8988T (cell line): Measurements from ENCODE around the gene KIRREL3.

Source experiments
- DNase-seq: peaks from one replicate; pipeline ENCODE4 v3.0.0; 2011

The KIRREL3 gene

DNA sequence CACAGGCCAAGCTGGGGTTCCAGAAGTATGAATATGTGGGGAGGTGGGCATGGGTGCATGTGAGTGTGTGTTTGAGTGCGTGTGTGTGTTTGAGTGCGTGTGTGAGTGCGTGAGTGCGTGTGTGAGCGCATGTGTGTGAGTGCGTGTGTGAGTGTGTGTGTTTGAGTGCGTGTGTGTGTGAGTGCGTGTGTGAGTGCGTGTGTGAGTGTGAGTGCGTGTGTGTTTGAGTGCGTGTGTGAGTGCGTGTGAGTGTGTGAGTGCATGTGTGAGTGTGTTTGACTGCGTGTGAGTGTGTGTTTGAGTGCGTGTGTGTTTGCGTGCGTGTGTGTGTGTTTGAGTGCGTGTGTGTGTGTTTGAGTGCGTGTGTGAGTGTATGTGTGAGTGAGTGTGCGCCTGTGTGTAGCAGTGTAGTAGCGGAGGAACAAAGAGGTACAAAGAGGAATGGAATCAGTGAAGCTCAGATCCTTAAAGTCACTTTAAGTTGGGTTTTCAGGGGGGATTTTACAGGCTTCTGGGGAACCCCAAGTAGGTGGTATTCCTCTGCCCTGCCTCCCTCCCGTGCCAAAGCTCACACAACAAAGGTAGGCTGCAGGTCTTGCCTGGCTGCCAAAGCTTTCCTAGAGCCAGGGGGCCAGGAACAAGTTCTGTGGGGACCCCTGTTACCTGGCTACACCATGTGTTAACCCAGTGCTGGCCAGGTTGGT is 137.1 kb downstream of the KIRREL3 start:
- no peak for DNase-seq

DNA sequence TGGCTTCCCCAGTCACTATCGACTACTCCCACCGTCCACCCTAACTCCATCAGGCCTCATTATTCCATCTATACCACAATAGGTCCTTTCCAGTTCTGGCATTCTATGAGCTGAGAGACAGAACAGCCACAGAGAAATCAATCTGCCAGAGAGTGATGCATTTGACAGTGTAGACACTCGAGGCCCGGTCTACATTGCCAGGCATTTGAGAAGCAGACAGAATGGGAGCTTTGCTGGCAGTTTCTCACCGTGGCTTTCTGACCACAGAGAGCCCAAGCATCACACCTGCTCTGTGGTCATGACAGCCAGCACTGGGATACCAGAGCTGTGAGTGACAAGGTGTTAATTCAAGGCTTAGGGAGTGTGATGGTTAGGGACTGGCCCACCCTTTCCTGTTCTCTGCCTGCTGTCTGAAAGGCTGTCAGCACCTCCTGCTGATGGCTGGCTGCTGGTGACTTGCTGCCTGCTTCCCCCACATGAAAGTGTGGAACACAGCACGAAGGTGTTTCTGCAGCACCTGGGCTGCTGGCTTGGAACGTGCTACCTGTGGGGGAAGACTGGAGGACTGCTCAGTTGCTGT is 137.8 kb downstream of the KIRREL3 start:
- DNase-seq, result no peak

- DNase-seq, result no peak
These were observed 138.6 kb downstream of the KIRREL3 start for GRCh38 chr11:126861796-126862459.

DNA sequence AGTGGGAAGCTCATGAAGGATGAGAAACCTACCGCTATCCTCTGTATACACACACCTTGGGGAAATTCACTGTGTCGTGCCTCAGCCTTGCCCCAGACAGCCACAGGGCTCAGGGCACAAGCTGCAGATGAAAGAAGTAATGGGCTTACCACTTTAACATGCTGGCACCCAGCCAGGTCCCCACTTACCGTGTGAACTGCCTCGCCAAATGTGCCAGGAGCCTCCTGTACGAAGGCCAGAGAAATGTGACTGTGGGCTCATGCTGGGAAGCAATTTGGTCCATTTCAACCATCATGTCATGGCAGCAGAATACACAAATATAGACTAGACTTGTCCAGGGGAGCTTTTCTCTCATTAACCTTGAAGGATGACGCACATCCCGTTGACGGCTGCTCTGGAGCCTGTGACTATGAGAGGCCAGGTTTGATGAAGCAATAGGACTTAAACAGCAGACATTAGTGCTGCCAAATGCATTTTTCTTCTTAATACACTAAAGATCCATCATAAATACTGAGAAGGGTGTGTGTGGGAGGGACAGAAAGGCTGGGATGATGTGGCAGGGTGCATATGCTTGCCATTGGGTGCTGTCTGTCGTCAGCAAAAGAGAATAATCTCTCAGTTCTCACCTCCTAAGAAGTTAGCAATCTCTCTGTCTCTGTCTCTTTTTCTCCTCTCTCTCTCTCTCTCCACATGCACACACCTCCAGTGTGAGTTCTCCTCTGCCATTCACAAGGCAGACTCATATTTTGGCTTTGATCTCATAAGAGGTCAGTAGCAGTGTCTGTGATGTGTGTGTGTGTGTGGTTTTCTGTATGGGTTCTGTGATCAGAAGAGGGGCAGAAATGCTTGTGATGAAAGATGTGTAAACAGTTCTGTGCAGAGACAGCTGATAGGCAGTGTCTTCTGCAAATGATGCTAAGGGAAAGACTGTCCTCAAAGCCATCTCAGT is 142.4 kb downstream of the KIRREL3 start:
- no peak for DNase-seq

DNA sequence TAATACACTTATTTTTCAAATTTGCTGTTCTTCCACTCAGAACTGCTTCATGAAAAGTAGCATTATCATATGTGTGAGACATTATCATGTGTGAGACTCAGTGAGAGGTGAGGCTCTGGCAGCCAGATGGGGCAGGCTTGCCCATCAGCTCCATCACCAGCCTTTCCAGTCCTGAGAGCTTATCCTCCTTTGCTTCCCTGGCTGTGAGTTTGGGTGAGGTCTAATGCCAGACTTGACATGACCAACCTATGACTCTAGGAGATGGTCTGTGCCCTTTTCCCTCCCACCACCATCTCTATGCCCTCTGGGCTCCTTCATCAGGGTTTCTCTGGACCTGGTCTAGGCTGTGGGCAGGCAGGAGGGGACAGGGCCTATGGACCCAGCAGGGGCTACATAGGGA is 145.0 kb downstream of the KIRREL3 start:
- no peak for DNase-seq

DNA sequence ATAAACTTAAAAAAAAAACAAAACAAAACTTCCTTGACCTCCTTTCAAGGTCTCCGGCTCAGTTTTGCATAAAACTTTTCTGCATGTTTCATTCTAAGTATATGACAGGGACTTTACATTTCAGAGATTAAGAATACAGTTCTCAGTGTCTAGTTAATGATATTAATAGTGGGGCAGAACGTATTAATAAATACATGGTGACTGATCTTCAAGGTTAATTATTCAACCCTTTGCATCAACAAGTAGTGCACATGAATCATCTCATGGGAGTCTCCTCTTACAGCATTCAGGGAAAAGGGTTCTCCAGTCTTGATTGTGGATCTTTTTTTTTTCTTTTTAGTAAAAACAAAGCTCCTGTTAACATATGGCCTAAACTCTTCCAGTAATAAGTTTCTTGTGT is 146.8 kb downstream of the KIRREL3 start:
- no peak for DNase-seq

GRCh38 chr11:126844789-126845188 is 155.8 kb downstream of the KIRREL3 start:
- no peak for DNase-seq

DNA sequence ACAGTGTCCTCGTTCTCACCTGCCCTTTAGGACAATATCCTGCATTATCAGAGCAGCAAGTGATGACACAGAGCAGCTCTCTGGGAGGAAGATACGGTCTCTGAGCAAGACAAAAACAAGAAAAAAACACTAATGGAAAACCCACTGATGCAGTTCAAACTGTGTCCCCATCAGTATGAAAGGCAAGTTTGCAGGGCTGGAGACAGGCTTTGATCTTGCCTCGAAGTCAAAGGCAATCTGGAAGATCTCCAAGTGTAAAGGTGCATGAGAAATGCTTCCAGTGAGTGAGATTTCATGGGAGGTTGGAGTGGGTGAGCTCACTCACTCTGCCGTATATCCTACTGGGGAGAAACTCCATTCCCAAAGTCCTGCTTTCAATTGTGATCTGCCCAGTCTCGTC is 157.5 kb downstream of the KIRREL3 start:
- no peak for DNase-seq

- no peak for DNase-seq
These were observed 158.6 kb downstream of the KIRREL3 start for GRCh38 chr11:126841999-126842398.

- no peak for DNase-seq
These were observed 159.6 kb downstream of the KIRREL3 start for GRCh38 chr11:126840975-126841374.

GRCh38 chr11:126840201-126840886 is 160.2 kb downstream of the KIRREL3 start:
- DNase-seq, result no peak

GRCh38 chr11:126839496-126839895 is 161.1 kb downstream of the KIRREL3 start:
- DNase-seq, result no peak

GRCh38 chr11:126838779-126839178 is 161.8 kb downstream of the KIRREL3 start:
- DNase-seq, result no peak

DNA sequence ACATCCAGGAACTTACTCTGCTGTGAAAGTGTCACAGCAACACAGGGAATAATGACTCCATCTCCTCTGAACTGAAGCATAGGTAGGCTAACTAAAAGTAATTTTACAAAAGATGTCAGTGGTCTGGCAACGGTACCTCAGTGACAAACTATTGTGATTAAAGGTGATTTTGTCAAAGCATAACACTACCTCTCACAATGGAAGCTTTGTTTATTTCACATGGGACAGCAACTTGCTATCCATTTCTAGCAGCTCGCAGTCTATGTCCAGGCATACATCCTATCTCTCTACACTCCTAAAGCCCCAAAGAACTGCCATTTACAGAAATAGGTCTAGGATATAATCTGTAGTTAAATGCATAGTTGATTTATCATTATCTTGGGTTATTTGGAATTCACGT is 163.0 kb downstream of the KIRREL3 start:
- DNase-seq, result no peak

GRCh38 chr11:126834573-126834972 is 166.0 kb downstream of the KIRREL3 start:
- DNase-seq, result no peak

- no peak for DNase-seq
These were observed 166.4 kb downstream of the KIRREL3 start for GRCh38 chr11:126834149-126834548.

GRCh38 chr11:126833065-126833464 is 167.5 kb downstream of the KIRREL3 start:
- DNase-seq, result no peak

DNA sequence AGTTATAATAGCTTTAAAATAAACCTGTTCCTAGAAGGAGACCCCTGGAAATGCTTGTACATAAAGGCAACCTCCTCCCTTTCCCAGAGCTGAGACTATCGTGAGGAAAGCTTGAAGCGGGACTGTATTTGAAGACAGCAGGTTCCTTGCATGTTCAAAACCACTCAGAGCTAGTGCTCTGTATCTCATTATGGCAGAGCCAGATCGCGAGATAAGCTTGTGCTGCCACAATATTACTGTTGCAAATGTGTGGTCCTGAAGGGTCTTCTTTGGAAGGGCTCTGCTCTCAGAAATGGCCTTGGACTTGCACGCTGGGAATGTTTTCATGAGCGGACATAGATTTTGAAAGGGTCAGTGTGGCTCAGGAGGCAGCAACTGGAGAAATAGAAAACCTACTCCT is 168.2 kb downstream of the KIRREL3 start:
- no peak for DNase-seq

DNA sequence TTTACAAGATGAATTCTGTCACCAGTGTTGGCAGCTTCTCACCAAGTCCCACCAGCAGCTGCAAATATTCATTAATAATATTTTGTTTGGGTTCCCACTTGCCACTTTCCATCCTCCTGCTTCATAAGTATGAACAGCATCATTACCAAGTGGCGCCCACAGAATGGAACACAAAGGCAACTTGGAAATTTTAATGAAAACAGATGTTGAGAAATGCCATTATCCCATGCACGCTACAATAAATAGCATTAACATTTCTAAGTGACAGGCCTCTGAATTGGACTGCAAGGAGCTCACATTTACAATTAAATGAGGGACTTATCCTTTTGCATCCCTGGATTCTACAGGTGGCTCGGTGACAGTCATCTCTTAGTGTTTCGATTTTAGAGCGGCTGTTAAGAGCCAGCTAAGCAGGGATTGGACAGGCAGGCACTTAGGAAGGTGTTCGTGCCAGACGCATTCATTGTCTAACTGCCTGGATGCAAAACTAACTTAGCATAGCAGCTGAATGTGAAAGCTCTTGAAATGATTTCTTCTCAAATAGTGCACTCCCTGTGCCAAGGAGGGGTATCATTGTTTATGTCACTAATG is 170.3 kb downstream of the KIRREL3 start:
- no peak for DNase-seq

- DNase-seq, result no peak
These were observed 170.9 kb downstream of the KIRREL3 start for GRCh38 chr11:126829716-126830115.

DNA sequence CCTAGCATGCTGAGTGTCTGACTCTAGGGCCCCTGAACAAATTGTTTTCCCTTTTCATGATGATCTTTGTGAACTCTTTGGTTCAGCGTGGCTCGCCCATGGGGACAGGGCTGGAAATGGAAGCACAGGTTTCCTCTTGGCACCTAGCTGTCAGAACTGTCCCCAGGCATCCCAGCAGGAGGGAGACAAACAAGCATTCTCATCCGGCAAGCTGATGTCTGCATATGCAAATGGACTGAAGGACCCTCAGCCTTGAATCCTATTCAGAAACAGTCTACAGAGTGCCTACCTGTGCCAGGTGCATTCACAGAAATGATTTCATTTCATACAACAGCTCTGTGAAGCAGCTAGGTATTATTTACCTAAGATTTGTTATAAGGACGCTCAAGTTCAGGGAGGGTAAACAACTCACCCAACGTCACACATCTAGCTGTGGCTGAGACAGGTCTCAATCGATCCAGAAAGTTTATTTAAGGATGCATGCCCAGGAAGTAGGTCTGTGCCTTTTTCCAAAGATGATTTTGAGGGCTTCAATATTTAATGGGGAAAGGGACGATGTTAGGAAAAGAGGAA is 176.4 kb downstream of the KIRREL3 start:
- DNase-seq, result no peak

GRCh38 chr11:126823274-126823673 is 177.3 kb downstream of the KIRREL3 start:
- DNase-seq, result no peak
